A549 (cell line): Measurements from ENCODE around the gene ANKS1B. TPM values are rescaled to one million over a fixed set of nuclear protein-coding genes. Genes with fewer than 3 reads are reported as not detected.
A peak's percentile ranks its signal among the peaks of the same experiment; 100 is the strongest.

Source experiments
- ATAC-seq, 2 experiments: fragments of 200-7000 bp in 1 of 2; fragments of >200 bp in 1 of 2; cut with Nextera tagmentation in 1 of 2; cut with Tn5 transposase in 1 of 2; 3 replicates each; pipeline versions ENCODE4 v1.8.0 to v1.9.1; 2018 to 2020; ENCODE audit warnings: mild to moderate bottlenecking in 1 of 2, moderate library complexity in 1 of 2
- CTCF ChIA-PET: fragments of 300-600 bp; sonication (Branson Sonifier 250); formaldehyde crosslinking; extraction: SDS; loops from one replicate; lab custom pipeline; 2021; ENCODE audit warnings: antibody characterized with exemption, inconsistent platforms; lab: Yijun Ruan, JAX
- POLR2A ChIA-PET: fragments of 350-600 bp; formaldehyde crosslinking; extraction: SDS; loops from one replicate; lab custom pipeline; 2021; ENCODE audit warnings: antibody characterized with exemption, inconsistent platforms; lab: Yijun Ruan, JAX
- DNase-seq, 2 experiments: peaks; one replicate each; pipeline versions ENCODE4 v3.0.0 to v3.0.0-alpha.2; 2011 to 2016; ENCODE audit warnings: low read depth in 1 of 2, low spot score in 1 of 2
- FAIRE-seq: peaks from 2 replicates; lab custom pipeline; 2011; peaks lifted over from hg19 to GRCh38; lab: Jason Lieb, UNC
- H3K27ac ChIP-seq, 2 experiments: fragments of >200 bp; sonication (Bioruptor Twin); formaldehyde crosslinking; 3 replicates each; pipeline ENCODE4 v1.5.1; 2016 to 2017
- H3K4me1 ChIP-seq: fragments of >200 bp; sonication (Bioruptor Twin); formaldehyde crosslinking; 3 replicates; pipeline ENCODE4 v1.6.1; 2016
- H3K4me2 ChIP-seq: fragments of >200 bp; sonication (Bioruptor Twin); formaldehyde crosslinking; 3 replicates; pipeline ENCODE4 v1.6.1; 2016
- H3K4me3 ChIP-seq: fragments of >200 bp; sonication (Bioruptor Twin); formaldehyde crosslinking; 3 replicates; pipeline ENCODE4 v1.5.1; 2016
- H3K9me3 ChIP-seq: fragments of >200 bp; sonication (Bioruptor Twin); formaldehyde crosslinking; 3 replicates; pipeline ENCODE4 v1.6.1; 2016
- CBX2 ChIP-seq: fragments of 200-600 bp; sonication (generic); IDR thresholded peaks from 2 replicates; pipeline ENCODE4 v1.6.1; 2016; ENCODE audit warnings: low read depth, mild to moderate bottlenecking, borderline replicate concordance
- EHF ChIP-seq: fragments of 250-450 bp; sonication (Bioruptor Pico); IDR thresholded peaks from 2 replicates; pipeline ENCODE4 v1.5.0; 2020; ENCODE audit warnings: mild to moderate bottlenecking
- EHMT2 ChIP-seq: fragments of 200-600 bp; sonication (generic); IDR thresholded peaks from 2 replicates; pipeline ENCODE4 v1.6.1; 2016; ENCODE audit warnings: antibody characterized with exemption, low read depth, mild to moderate bottlenecking, moderate library complexity
- ESRRA ChIP-seq: fragments of 150-350 bp; IDR thresholded peaks from 2 replicates; pipeline ENCODE4 v1.6.1; 2014; ENCODE audit warnings: mild to moderate bottlenecking, low read length, borderline replicate concordance
- FOSB ChIP-seq: fragments of 250-450 bp; sonication (Bioruptor Pico); IDR thresholded peaks from 2 replicates; pipeline ENCODE4 v1.5.0; 2020; ENCODE audit warnings: mild to moderate bottlenecking, moderate library complexity
- FOSL2 ChIP-seq, 2 experiments: fragments of 450-650 bp in 1 of 2; fragments of >200 bp in 1 of 2; sonication (Bioruptor Twin) in 1 of 2; formaldehyde crosslinking; IDR thresholded peaks; 2 replicates each; pipeline versions ENCODE4 v1.5.0 to v1.6.1; 2016 to 2020; ENCODE audit warnings: mild to moderate bottlenecking in 1 of 2, moderate library complexity in 1 of 2
- HEYL ChIP-seq: fragments of 250-450 bp; sonication (Bioruptor Pico); IDR thresholded peaks from 2 replicates; pipeline ENCODE4 v1.8.0; 2021; ENCODE audit warnings: mild to moderate bottlenecking, moderate library complexity
- KDM1A ChIP-seq: fragments of 200-600 bp; sonication (generic); IDR thresholded peaks from 2 replicates; pipeline ENCODE4 v1.6.1; 2016; ENCODE audit warnings: low read depth, mild to moderate bottlenecking
- KDM5A ChIP-seq: fragments of 200-600 bp; sonication (generic); IDR thresholded peaks from 2 replicates; pipeline ENCODE4 v1.6.1; 2016; ENCODE audit warnings: antibody characterized with exemption, mild to moderate bottlenecking
- NFE2L2 ChIP-seq: fragments of 150-350 bp; conservative IDR thresholded peaks from 2 replicates; pipeline ENCODE4 v1.6.1; 2014; ENCODE audit warnings: low read length
- NR3C1 ChIP-seq: fragments of >200 bp; sonication (Bioruptor Twin); formaldehyde crosslinking; IDR thresholded peaks from 3 replicates; pipeline ENCODE4 v1.6.1; 2017
- PHF8 ChIP-seq: fragments of 200-600 bp; sonication (generic); IDR thresholded peaks from 2 replicates; pipeline ENCODE4 v1.6.1; 2016; ENCODE audit warnings: low read depth, mild to moderate bottlenecking, antibody characterized with exemption, moderate library complexity, borderline replicate concordance
- RFX5 ChIP-seq: fragments of 450-650 bp; IDR thresholded peaks from 2 replicates; pipeline ENCODE4 v1.7.1; 2014; ENCODE audit warnings: antibody characterized with exemption, mild to moderate bottlenecking, moderate library complexity
- SMC3 ChIP-seq: fragments of >200 bp; sonication (Bioruptor Twin); formaldehyde crosslinking; IDR thresholded peaks from 3 replicates; pipeline ENCODE4 v1.6.1; 2018; ENCODE audit warnings: inconsistent platforms
- TFCP2L1 ChIP-seq: fragments of 250-450 bp; sonication (Bioruptor Pico); IDR thresholded peaks from 2 replicates; pipeline ENCODE4 v1.5.0; 2021; ENCODE audit warnings: mild to moderate bottlenecking
- ZC3H11A ChIP-seq: fragments of 450-650 bp; IDR thresholded peaks from 2 replicates; pipeline ENCODE4 v1.6.1; 2014; ENCODE audit warnings: antibody characterized with exemption, mild to moderate bottlenecking
- ZSCAN20 ChIP-seq: fragments of 250-450 bp; sonication (Bioruptor Pico); IDR thresholded peaks from 2 replicates; pipeline ENCODE4 v1.8.0; 2022; ENCODE audit warnings: mild to moderate bottlenecking, moderate library complexity
- WGBS: methylation state at CpG from one replicate; pipeline ENCODE4 v1.1.6; 2017; ENCODE audit errors: missing lambda C conversion rate; 5-methylcytosine and 5-hydroxymethylcytosine counted together
- polyA minus RNA-seq: library from RNA; depleted of rRNA, polyadenylated mRNA; stranded (reverse); fragments of >200 nt; gene quantifications from 2 replicates; pipeline ENCODE4 v1.2.3, GENCODE V29; 2011; rRNA and poly(A)+ RNA removed
- polyA plus RNA-seq, 4 experiments: library from polyadenylated mRNA; depleted of rRNA in 3 of 4; stranded (reverse); fragments of >200 nt; fragmentation: RNase III in 1 of 4; extraction: RNeasy Plus Mini Kit Qiagen cat#74134 plus additional on column Dnase treatment in 1 of 4; gene quantifications; 2 replicates in 3 of 4; 3 replicates in 1 of 4; pipeline ENCODE4 v1.2.3, GENCODE V29; 2011 to 2017
- TF ChIP-seq, protein P1 (sequence below): IDR thresholded peaks from 2 replicates; pipeline ENCODE4 v1.6.1; 2012
- TF ChIP-seq, protein P2 (sequence below): fragments of 150-350 bp; IDR thresholded peaks from 2 replicates; pipeline ENCODE4 v1.6.1; 2014; ENCODE audit warnings: low read depth, mild to moderate bottlenecking, low read length
- TF ChIP-seq, protein P3 (sequence below): IDR thresholded peaks from 2 replicates; pipeline ENCODE4 v1.6.1; 2012; ENCODE audit warnings: low read depth, borderline replicate concordance
- TF ChIP-seq, protein P4 (sequence below): fragments of 450-650 bp; IDR thresholded peaks from 2 replicates; pipeline ENCODE4 v1.6.1; 2014; ENCODE audit warnings: antibody characterized with exemption
- TF ChIP-seq, protein P5 (sequence below): fragments of >200 bp; sonication (Bioruptor Twin); formaldehyde crosslinking; IDR thresholded peaks from 2 replicates; pipeline ENCODE4 v1.6.1; 2016
- TF ChIP-seq, protein P6 (sequence below): fragments of 250-450 bp; sonication (Bioruptor Pico); IDR thresholded peaks from 2 replicates; pipeline ENCODE4 v1.5.0; 2021; ENCODE audit warnings: mild to moderate bottlenecking, moderate library complexity, borderline replicate concordance
- TF ChIP-seq, protein P7 (sequence below): fragments of >200 bp; sonication (Bioruptor Twin); formaldehyde crosslinking; IDR thresholded peaks from 3 replicates; pipeline ENCODE4 v1.6.1; 2016

ANKS1B gene
- polyA plus RNA-seq (2011; rRNA removed) (2.2 and 2.9 TPM in 2 replicates), polyA plus RNA-seq (2017; fragmentation: RNase III; extraction: RNeasy Plus Mini Kit Qiagen cat#74134 plus additional on column Dnase treatment) (0.80 to 1.5 TPM (median 1.1 TPM) in 3 replicates), polyA minus RNA-seq (6.6 and 7.5 TPM in 2 replicates)
- polyA plus RNA-seq (2012; cell fraction: cytosol; rRNA removed), result 0.48 and 0.53 TPM in 2 replicates
- 0.24 and 0.75 TPM in 2 replicates for polyA plus RNA-seq (2012; cell fraction: nucleus; rRNA removed)

DNA sequence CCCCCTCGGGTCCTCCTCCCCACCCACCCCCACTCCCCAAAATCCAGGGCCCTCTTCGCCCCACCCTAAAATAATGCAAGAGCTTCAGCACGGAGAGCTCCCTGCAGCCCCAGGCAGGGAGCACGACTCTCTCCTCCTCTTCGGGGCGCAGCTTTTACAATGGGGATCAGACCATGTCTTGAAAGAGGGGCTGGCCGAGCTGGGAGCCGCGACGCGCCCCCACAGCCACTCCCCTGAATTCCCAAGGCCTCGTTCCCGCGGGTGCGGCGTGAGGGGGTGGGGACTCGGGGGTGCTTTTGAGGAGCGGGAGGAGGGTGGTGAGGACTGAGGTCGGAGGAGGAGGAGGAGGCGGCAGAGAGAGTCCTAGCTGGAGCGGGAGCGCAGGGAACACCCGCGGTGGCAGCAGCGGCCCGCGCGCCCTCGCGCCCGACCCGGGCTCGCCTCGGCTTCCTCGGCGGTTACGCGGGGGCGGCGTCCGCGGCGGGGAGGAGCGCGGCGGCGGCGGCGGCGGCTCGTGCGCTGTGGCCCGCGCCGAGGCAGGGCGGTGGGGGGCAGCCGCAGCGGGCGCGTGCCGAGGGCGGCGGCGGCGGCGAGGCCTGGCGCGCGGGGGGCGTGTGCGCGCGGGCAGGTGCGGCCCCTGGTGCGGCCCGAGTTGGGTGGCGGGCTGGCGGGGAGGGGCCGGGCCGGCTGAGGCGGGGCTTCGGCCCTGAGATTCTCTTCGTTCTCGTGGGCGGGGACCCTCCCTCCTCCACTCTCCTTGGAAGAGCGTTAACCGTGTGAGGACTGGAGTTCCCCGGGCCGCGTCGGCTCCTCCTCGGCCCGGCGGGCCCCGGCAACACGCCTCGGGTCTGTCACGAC, at the start of gene ANKS1B:
Gene ANKS1B (minus strand): TSS at position 666 of the 858 bp plus-strand sequence. CDS start 699 bp downstream, outside the sequence.
- POLR2A ChIA-PET, result no interaction called here
- H3K9me3 ChIP-seq, result no peaks in the 10 kb centered on the region
- CTCF ChIA-PET, result interaction anchor here (0.6 to 1.4 kb wide), 3 partner anchors 12 to 53 kb away, joined by 3 to 5 read pairs (median 3); no protein-coding TSS in a partner anchor
- peak within 1 kb of the TSS; percentile 52 for H3K4me3 ChIP-seq
- H3K27ac ChIP-seq, result peak within 1 kb of the TSS; percentile 63 to 88
- TF ChIP-seq, protein P1, sequence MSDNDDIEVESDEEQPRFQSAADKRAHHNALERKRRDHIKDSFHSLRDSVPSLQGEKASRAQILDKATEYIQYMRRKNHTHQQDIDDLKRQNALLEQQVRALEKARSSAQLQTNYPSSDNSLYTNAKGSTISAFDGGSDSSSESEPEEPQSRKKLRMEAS, result peak; percentile 64
- TF ChIP-seq, protein P2, sequence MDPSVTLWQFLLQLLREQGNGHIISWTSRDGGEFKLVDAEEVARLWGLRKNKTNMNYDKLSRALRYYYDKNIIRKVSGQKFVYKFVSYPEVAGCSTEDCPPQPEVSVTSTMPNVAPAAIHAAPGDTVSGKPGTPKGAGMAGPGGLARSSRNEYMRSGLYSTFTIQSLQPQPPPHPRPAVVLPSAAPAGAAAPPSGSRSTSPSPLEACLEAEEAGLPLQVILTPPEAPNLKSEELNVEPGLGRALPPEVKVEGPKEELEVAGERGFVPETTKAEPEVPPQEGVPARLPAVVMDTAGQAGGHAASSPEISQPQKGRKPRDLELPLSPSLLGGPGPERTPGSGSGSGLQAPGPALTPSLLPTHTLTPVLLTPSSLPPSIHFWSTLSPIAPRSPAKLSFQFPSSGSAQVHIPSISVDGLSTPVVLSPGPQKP, result no peak
- TF ChIP-seq FOSL2 (IDR thresholded peaks at IDR 0.05), result no peak
- no peak for TF ChIP-seq FOSL2 (CRISPR knock-in tag; IDR thresholded peaks at IDR 0.05)
- peak; percentile 27; the same call in 1 of the 2 replicates for TF ChIP-seq PHF8
- TF ChIP-seq KDM5A, result no peak
- TF ChIP-seq, protein P3, sequence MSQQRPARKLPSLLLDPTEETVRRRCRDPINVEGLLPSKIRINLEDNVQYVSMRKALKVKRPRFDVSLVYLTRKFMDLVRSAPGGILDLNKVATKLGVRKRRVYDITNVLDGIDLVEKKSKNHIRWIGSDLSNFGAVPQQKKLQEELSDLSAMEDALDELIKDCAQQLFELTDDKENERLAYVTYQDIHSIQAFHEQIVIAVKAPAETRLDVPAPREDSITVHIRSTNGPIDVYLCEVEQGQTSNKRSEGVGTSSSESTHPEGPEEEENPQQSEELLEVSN, result peak; percentile 69; the same call in 1 of the 2 replicates
- ATAC-seq (peak; percentile 90 to 95), FAIRE-seq (no peak), DNase-seq (peak; percentile 52 to 70)
- peaks cover 5% of the 10 kb centered on the region; the same call in 1 of the 3 replicates for H3K4me1 ChIP-seq
- H3K4me2 ChIP-seq, result peak within 1 kb of the TSS; percentile 90
- 3% methylated on average over 43 of the region's 98 CpGs for WGBS

DNA sequence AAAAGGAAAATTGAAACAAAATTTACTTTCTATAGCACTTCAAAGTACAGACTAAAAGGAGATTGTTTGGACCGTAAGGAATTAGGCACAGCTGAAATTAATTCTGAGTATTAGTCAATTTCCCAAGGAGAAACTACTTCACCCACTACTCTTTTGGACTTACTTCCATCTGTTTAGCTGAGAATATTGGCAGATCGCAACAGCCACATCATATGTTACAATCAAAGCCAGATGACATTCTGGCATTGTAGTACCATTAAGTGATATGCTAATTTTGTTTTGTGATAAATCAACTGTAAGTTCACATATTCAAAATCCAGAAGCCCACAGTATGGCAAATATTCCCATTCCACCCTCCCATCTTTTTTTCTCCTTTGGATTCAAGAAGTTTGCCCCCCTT, 47.1 kb upstream of the ANKS1B start:
- CTCF ChIA-PET, result no interaction called here
- POLR2A ChIA-PET, result no interaction called here

More for the DNA sequence above, 47.1 kb upstream of the ANKS1B start:
- Histone ChIP-seq H3K4me3 (no peak overlapping the region), H3K9me3 (no peaks in the 10 kb centered on the region), H3K27ac (no peak overlapping the region), H3K4me2 (no peak overlapping the region), H3K4me1 (no peaks in the 10 kb centered on the region)
- WGBS, result 95% methylated on average over 2 of the region's 2 CpGs
- TF ChIP-seq RFX5 (no peak), HEYL (CRISPR knock-in tag) (no peak), CBX2 (no peak), EHF (CRISPR knock-in tag) (no peak), FOSB (CRISPR knock-in tag) (no peak), FOSL2 (IDR thresholded peaks at IDR 0.05) (no peak), FOSL2 (CRISPR knock-in tag; IDR thresholded peaks at IDR 0.05) (no peak), NFE2L2 (no peak), KDM1A (no peak), ESRRA (no peak), NR3C1 (no peak), SMC3 (no peak), EHMT2 (no peak), TFCP2L1 (CRISPR knock-in tag) (no peak), ZSCAN20 (no peak), ZC3H11A (no peak), PHF8 (no peak)
- TF ChIP-seq, protein P4, sequence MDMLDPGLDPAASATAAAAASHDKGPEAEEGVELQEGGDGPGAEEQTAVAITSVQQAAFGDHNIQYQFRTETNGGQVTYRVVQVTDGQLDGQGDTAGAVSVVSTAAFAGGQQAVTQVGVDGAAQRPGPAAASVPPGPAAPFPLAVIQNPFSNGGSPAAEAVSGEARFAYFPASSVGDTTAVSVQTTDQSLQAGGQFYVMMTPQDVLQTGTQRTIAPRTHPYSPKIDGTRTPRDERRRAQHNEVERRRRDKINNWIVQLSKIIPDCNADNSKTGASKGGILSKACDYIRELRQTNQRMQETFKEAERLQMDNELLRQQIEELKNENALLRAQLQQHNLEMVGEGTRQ, result no peak
- TF ChIP-seq, protein P5, sequence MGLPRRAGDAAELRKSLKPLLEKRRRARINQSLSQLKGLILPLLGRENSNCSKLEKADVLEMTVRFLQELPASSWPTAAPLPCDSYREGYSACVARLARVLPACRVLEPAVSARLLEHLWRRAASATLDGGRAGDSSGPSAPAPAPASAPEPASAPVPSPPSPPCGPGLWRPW, result no peak
- TF ChIP-seq, protein P6, sequence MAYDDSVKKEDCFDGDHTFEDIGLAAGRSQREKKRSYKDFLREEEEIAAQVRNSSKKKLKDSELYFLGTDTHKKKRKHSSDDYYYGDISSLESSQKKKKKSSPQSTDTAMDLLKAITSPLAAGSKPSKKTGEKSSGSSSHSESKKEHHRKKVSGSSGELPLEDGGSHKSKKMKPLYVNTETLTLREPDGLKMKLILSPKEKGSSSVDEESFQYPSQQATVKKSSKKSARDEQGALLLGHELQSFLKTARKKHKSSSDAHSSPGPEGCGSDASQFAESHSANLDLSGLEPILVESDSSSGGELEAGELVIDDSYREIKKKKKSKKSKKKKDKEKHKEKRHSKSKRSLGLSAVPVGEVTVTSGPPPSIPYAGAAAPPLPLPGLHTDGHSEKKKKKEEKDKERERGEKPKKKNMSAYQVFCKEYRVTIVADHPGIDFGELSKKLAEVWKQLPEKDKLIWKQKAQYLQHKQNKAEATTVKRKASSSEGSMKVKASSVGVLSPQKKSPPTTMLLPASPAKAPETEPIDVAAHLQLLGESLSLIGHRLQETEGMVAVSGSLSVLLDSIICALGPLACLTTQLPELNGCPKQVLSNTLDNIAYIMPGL, result no peak
- TF ChIP-seq, protein P7, sequence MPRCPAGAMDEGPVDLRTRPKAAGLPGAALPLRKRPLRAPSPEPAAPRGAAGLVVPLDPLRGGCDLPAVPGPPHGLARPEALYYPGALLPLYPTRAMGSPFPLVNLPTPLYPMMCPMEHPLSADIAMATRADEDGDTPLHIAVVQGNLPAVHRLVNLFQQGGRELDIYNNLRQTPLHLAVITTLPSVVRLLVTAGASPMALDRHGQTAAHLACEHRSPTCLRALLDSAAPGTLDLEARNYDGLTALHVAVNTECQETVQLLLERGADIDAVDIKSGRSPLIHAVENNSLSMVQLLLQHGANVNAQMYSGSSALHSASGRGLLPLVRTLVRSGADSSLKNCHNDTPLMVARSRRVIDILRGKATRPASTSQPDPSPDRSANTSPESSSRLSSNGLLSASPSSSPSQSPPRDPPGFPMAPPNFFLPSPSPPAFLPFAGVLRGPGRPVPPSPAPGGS, result no peak
- ATAC-seq (no peak), FAIRE-seq (no peak), DNase-seq (no peak)
